ENCODE measurements around the gene SH2B3.

GRCh38 chr12:111389635-111390034, 16.1 kb upstream of the SH2B3 start:
- TF ChIP-seq CTCF (IDR thresholded peaks at IDR 0.05; ENCODE audit: extremely low read depth in 1 of 2, insufficient read depth in 1 of 2, low read depth in 1 of 2, low read length in 2 of 2), result no peak
- TF ChIP-seq POLR2AphosphoS5 (IDR thresholded peaks at IDR 0.05; ENCODE audit: insufficient read depth, low read depth, low read length), result no peak
- no peak for TF ChIP-seq MAX (IDR thresholded peaks at IDR 0.05; ENCODE audit: insufficient read depth, insufficient read length)
- no peak for TF ChIP-seq POLR2A (IDR thresholded peaks at IDR 0.05; ENCODE audit: low read depth, low read length)
- TF ChIP-seq EZH2 (IDR thresholded peaks at IDR 0.05; ENCODE audit: borderline replicate concordance, low read depth, low read length, severe bottlenecking), result no peak
- TF ChIP-seq MYC (IDR thresholded peaks at IDR 0.05; ENCODE audit: low read depth, low read length), result no peak
- TF ChIP-seq JUN (IDR thresholded peaks at IDR 0.05; ENCODE audit: borderline replicate concordance, insufficient read depth, insufficient read length, low read depth), result no peak
- no peak for TF ChIP-seq FOS (IDR thresholded peaks at IDR 0.05; ENCODE audit: borderline replicate concordance, insufficient read depth, low read length)

All from endothelial cell of umbilical vein (primary cell).